GM12878 (cell line): ENCODE data around the gene CCDC9B.

ENCODE experiments used
- CTCF ChIP-seq, 3 experiments: IDR thresholded peaks in 2 of 3; conservative IDR thresholded peaks in 1 of 3; 2 replicates each; pipeline ENCODE4 v1.5.1; 2011; ENCODE audit warnings: low read depth in 3 of 3, low read length in 3 of 3, mild to moderate bottlenecking in 3 of 3, control low read depth in 2 of 3, moderate library complexity in 2 of 3, inconsistent platforms in 1 of 3, mixed read lengths in 1 of 3; ENCODE audit not compliant: control insufficient read depth in 2 of 3, insufficient read depth in 1 of 3; ENCODE audit errors: extremely low read depth in 1 of 3
- HDAC2 ChIP-seq: fragments of 200-600 bp; sonication (generic); IDR thresholded peaks from 2 replicates; pipeline ENCODE4 v1.6.1; 2017
- MAX ChIP-seq: IDR thresholded peaks from 2 replicates; pipeline ENCODE4 v1.6.1; 2012; ENCODE audit warnings: low read depth, low read length, improper control_type of control experiment
- ZBED1 ChIP-seq: IDR thresholded peaks from 2 replicates; pipeline ENCODE4 v1.6.1; 2016; ENCODE audit warnings: borderline replicate concordance

- TF ChIP-seq CTCF (IDR thresholded peaks at IDR 0.05 in 2 of 3, conservative IDR thresholded peaks at IDR 0.05 in 1 of 3; ENCODE audit: control insufficient read depth in 2 of 3, extremely low read depth in 1 of 3, insufficient read depth in 1 of 3, low read depth in 3 of 3, low read length in 3 of 3): no peak
- no peak for TF ChIP-seq MAX
- TF ChIP-seq HDAC2: no peak
- no peak for TF ChIP-seq ZBED1
These were observed 25.1 kb upstream of the CCDC9B start for GRCh38 chr15:40365624-40366456.
